Smooth muscle cell (in vitro differentiated cells): ENCODE results near the gene TMEM209. TPM values are rescaled to one million over a fixed set of nuclear protein-coding genes. Genes with fewer than 3 reads are reported as not detected.

Experiments used
- DNase-seq: peaks from one replicate; lab custom pipeline; 2025; ENCODE audit not compliant: unreplicated experiment; lab: John Stamatoyannopoulos, UW
- H2AFZ ChIP-seq: fragments of 200-600 bp; sonication (generic); 2 replicates; pipeline ENCODE4 v1.6.0; 2016; ENCODE audit warnings: antibody characterized with exemption, low read depth, mild to moderate bottlenecking
- H3F3A ChIP-seq: fragments of 200-600 bp; sonication (generic); 2 replicates; pipeline ENCODE4 v1.6.0; 2017; ENCODE audit warnings: antibody characterized with exemption, low read depth
- H3K27ac ChIP-seq: fragments of 200-600 bp; sonication (generic); 2 replicates; pipeline ENCODE4 v1.5.1; 2016; ENCODE audit warnings: low read depth, mild to moderate bottlenecking
- H3K27me3 ChIP-seq: fragments of 200-600 bp; sonication (generic); 2 replicates; pipeline ENCODE4 v1.6.1; 2016; ENCODE audit warnings: low read depth, mild to moderate bottlenecking
- H3K36me3 ChIP-seq: fragments of 200-600 bp; sonication (generic); 2 replicates; pipeline ENCODE4 v1.5.1; 2016; ENCODE audit warnings: low read depth
- H3K4me1 ChIP-seq: fragments of 200-600 bp; sonication (generic); 2 replicates; pipeline ENCODE4 v1.5.1; 2016; ENCODE audit warnings: low read depth
- H3K4me2 ChIP-seq: fragments of 200-600 bp; sonication (generic); 2 replicates; pipeline ENCODE4 v1.6.0; 2016; ENCODE audit warnings: mild to moderate bottlenecking
- H3K4me3 ChIP-seq: fragments of 200-600 bp; sonication (generic); 2 replicates; pipeline ENCODE4 v1.5.1; 2016; ENCODE audit warnings: mild to moderate bottlenecking
- H3K79me2 ChIP-seq: fragments of 200-600 bp; sonication (generic); 2 replicates; pipeline ENCODE4 v1.6.0; 2016; ENCODE audit warnings: low read depth, mild to moderate bottlenecking
- H3K9ac ChIP-seq: fragments of 200-600 bp; sonication (generic); 2 replicates; pipeline ENCODE4 v1.6.0; 2016; ENCODE audit warnings: low read depth
- H3K9me3 ChIP-seq: fragments of 200-600 bp; sonication (generic); replicated peaks from 2 replicates; pipeline ENCODE4 v1.5.1; 2016; ENCODE audit warnings: low read depth
- H4K20me1 ChIP-seq: fragments of 200-600 bp; sonication (generic); 2 replicates; pipeline ENCODE4 v1.6.0; 2016; ENCODE audit warnings: low read depth
- CTCF ChIP-seq: fragments of 200-600 bp; sonication (generic); IDR thresholded peaks from 2 replicates; pipeline ENCODE4 v1.5.1; 2017; ENCODE audit warnings: borderline replicate concordance, mild to moderate bottlenecking, antibody characterized with exemption; ENCODE audit not compliant: insufficient read depth, poor library complexity, severe bottlenecking
- WGBS: methylation state at CpG from one replicate; pipeline ENCODE4 v1.1.7; 2016; ENCODE audit warnings: low lambda C conversion rate; 5-methylcytosine and 5-hydroxymethylcytosine counted together
- polyA plus RNA-seq: library from polyadenylated mRNA; unstranded; fragments of >200 nt; fragmentation: Nextera tagmentation; extraction: Ambion mirVana; gene quantifications from 2 replicates; pipeline ENCODE4 v1.2.1, GENCODE V29; 2016
- total RNA-seq: library from RNA; depleted of rRNA; stranded (reverse); fragments of >200 nt; gene quantifications from 2 replicates; pipeline ENCODE4 v1.2.3, GENCODE V29; 2014

Gene TMEM209
- total and polyA plus RNA-seq, 2 experiments from 2014 or later: 15.1 to 20.3 TPM

DNA sequence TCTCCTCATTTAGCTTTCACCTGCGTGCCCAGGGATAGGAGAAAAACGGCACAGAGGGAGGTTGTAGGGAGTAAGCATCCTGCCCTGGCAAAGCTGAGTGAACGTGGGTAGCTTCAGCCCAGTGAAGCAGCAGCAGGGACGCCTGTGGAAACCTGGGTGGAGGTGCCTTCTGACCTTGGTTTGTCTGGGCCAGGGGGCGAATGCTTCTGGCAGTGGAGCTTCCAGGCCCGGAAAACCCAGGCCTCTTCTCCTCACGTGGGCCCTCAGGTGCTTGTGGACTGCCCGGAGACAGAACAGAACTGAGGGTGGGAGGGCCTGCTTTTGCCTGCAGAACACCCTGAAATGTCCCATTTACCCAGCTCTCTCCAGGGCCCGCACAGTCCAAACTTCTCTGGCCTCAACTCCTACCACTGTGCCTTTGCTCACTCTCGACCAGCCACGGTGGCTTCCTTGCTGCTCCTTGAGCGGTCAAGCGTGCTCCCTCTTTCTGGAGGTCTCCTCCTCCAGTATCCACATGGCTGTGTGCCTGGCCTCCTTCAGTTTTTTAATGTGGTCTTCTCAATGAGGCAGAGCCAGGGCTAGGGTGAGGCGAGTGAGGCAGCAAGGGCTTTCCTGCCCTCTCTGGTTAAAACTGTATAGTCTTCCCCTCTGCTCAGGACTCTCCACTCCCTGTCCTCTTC, 62.4 kb downstream of the TMEM209 start:
- no peak overlapping the region for H2AFZ ChIP-seq
- H3K9ac ChIP-seq: no peak overlapping the region
- no peak overlapping the region for H3K4me3 ChIP-seq
- no peak overlapping the region for H3K27ac ChIP-seq
- TF ChIP-seq CTCF: no peak
- DNase-seq: no peak
- H3K79me2 ChIP-seq: no peaks in the 10 kb centered on the region
- WGBS: 93% methylated on average over 14 of the region's 14 CpGs
- H3K4me1 ChIP-seq: peaks cover 18% of the 10 kb centered on the region
- H4K20me1 ChIP-seq: no peaks in the 10 kb centered on the region
- H3K9me3 ChIP-seq: no peaks in the 10 kb centered on the region
- H3K4me2 ChIP-seq: no peak overlapping the region
- H3K27me3 ChIP-seq: no peaks in the 10 kb centered on the region
- H3F3A ChIP-seq: no peaks in the 10 kb centered on the region
- H3K36me3 ChIP-seq: no peaks in the 10 kb centered on the region

DNA sequence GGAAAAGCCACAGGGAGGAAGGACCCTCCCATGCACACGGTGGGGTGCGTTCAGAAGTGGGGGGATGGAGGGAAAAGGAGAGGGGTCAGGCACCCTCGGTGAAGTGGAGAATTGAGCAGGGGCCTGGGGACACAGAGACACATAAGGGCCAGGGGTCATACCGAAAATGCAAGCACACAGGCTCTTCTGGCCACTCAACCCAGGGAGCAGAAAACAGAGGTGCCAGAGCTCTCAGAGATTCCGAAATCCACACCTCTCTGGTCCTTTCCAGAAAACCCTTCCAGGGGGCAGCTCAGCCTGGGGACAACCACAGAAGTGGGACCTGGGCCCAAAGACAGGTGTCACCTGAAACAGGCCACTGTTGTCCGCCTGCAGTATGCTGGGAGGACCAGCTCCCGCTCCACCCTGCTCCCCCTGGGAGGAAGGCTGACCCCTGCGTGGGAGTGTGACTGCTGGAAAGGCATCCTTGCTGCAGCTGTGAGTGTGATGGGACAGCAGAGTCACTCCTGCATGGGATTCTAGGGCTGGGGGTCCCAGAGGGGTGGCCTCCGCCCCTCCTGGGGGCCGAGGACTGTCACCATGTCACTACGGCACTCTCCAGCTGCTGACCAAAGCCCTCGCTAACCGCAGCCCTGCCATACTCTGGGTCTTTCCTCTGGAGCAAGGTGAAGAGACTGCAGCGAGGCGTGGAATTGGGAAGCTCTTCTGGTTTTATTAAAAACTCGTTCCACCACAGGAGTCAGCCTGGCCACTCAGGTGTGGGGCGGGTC, 63.1 kb downstream of the TMEM209 start:
- Histone ChIP-seq H3K4me1 (peaks cover 18% of the 10 kb centered on the region), H3K36me3 (no peaks in the 10 kb centered on the region), H4K20me1 (no peaks in the 10 kb centered on the region), H2AFZ (no peak overlapping the region), H3F3A (no peaks in the 10 kb centered on the region), H3K27me3 (no peaks in the 10 kb centered on the region), H3K4me3 (peak overlapping the region; percentile 57), H3K9ac (peak overlapping the region; percentile 66), H3K4me2 (peak overlapping the region; percentile 90), H3K9me3 (no peaks in the 10 kb centered on the region), H3K27ac (no peak overlapping the region), H3K79me2 (no peaks in the 10 kb centered on the region)
- TF ChIP-seq CTCF: no peak
- DNase-seq: no peak
- 84% methylated on average over 17 of the region's 17 CpGs for WGBS

- Histone ChIP-seq H3K9me3 (no peaks in the 10 kb centered on the region), H3K4me3 (peak overlapping the region; percentile 57), H3K27ac (no peak overlapping the region), H3K36me3 (no peaks in the 10 kb centered on the region), H3F3A (no peaks in the 10 kb centered on the region), H3K9ac (peak overlapping the region; percentile 66), H3K27me3 (no peaks in the 10 kb centered on the region), H4K20me1 (no peaks in the 10 kb centered on the region), H2AFZ (no peak overlapping the region), H3K79me2 (no peaks in the 10 kb centered on the region), H3K4me1 (peaks cover 18% of the 10 kb centered on the region), H3K4me2 (peak overlapping the region; percentile 90)
- no peak for TF ChIP-seq CTCF
- DNase-seq: peak; percentile 13
- 15% methylated on average over 28 of the region's 39 CpGs for WGBS
These were observed 63.9 kb downstream of the TMEM209 start for GRCh38 chr7:130141161-130141883.
